Chondrocyte (in vitro differentiated cells): ENCODE data around the gene SF3B4. TPM values are rescaled to one million over a fixed set of nuclear protein-coding genes. Genes with fewer than 3 reads are reported as not detected.

Experiments
- total RNA-seq: library from RNA; stranded (reverse); gene quantifications from 3 replicates; pipeline ENCODE4 v1.2.1, GENCODE V29; 2021

Gene SF3B4
- total RNA-seq, 1 donor from 2014 or later = 58.2 TPM

Other genes starting within 250 kb of the SF3B4 start
- not detected in 3 replicates for gene FCGR1A, start 145.1 kb downstream of the SF3B4 start, total RNA-seq
- 9.4 to 11.5 TPM (median 10.5 TPM) in 3 replicates for gene BOLA1, start 28.2 kb downstream of the SF3B4 start, total RNA-seq
- gene SV2A, start 10.0 kb downstream of the SF3B4 start, total RNA-seq = 15.3 to 17.2 TPM (median 16.0 TPM) in 3 replicates
- 15.4 to 22.3 TPM (median 17.6 TPM) in 3 replicates for gene MTMR11, start 9.1 kb upstream of the SF3B4 start, total RNA-seq
- 24.5 to 29.0 TPM (median 25.3 TPM) in 3 replicates for gene OTUD7B, start 82.9 kb upstream of the SF3B4 start, total RNA-seq
- 28.7 to 55.3 TPM (median 33.1 TPM) in 3 replicates for gene VPS45, start 140.0 kb upstream of the SF3B4 start, total RNA-seq
- 40.7 to 55.4 TPM (median 52.5 TPM) in 3 replicates for gene PLEKHO1, start 222.1 kb upstream of the SF3B4 start, total RNA-seq